GM21526 (cell line): ENCODE results near the gene RAD51D.
"Not testable (repeated sequence)": the region's sequence is repeated elsewhere in the genome, so short reads cannot be mapped to it uniquely, and the experiment has no call there.

Source experiments
- ATAC-seq: cut with Tn5 transposase; IDR thresholded peaks from one replicate; pipeline ENCODE4 v1.9.1; 2021; ENCODE audit warnings: moderate library complexity; ENCODE audit not compliant: unreplicated experiment, low FRiP score

Gene RAD51D

GRCh38 chr17:35119370-35120165 lies at the start of gene RAD51D:
Gene RAD51D (minus strand): TSS chr17:35119860. CDS start chr17:35119613, 247 bp downstream.
- peak; percentile 66 for ATAC-seq

- ATAC-seq: no peak
These were observed 48.0 kb upstream of the RAD51D start for GRCh38 chr17:35167666-35168065.

- no peak for ATAC-seq
These were observed 47.4 kb upstream of the RAD51D start for GRCh38 chr17:35167046-35167445.

- no peak for ATAC-seq
These were observed 46.9 kb upstream of the RAD51D start for GRCh38 chr17:35166526-35166925.

GRCh38 chr17:35164716-35165115 lies 45.1 kb upstream of the RAD51D start:
- no peak for ATAC-seq

GRCh38 chr17:35163886-35164285 lies 44.2 kb upstream of the RAD51D start:
- ATAC-seq: no peak

GRCh38 chr17:35162755-35163154 lies 43.1 kb upstream of the RAD51D start:
- ATAC-seq: no peak

GRCh38 chr17:35161281-35161761 lies 41.7 kb upstream of the RAD51D start:
- no peak for ATAC-seq

- no peak for ATAC-seq
These were observed 40.9 kb upstream of the RAD51D start for GRCh38 chr17:35160354-35161201.

GRCh38 chr17:35159940-35160339 lies 40.3 kb upstream of the RAD51D start:
- ATAC-seq: no peak

- ATAC-seq: no peak
These were observed 35.6 kb upstream of the RAD51D start for GRCh38 chr17:35155246-35155645.

GRCh38 chr17:35154196-35155165 lies 34.8 kb upstream of the RAD51D start:
- ATAC-seq: no peak

- ATAC-seq: no peak
These were observed 32.9 kb upstream of the RAD51D start for GRCh38 chr17:35152421-35153140.

- not testable (repeated sequence) for ATAC-seq
These were observed 31.4 kb upstream of the RAD51D start for GRCh38 chr17:35151080-35151479.

GRCh38 chr17:35149941-35150340 lies 30.3 kb upstream of the RAD51D start:
- ATAC-seq: no peak

- no peak for ATAC-seq
These were observed 28.5 kb upstream of the RAD51D start for GRCh38 chr17:35148144-35148543.

GRCh38 chr17:35147375-35147905 lies 27.8 kb upstream of the RAD51D start, which contains the start of gene UNC45B:
Gene UNC45B (plus strand): TSS chr17:35147817. CDS start chr17:35148264, 447 bp downstream.
- no peak for ATAC-seq

GRCh38 chr17:35146214-35146833 lies 26.7 kb upstream of the RAD51D start:
- ATAC-seq: no peak

- ATAC-seq: no peak
These were observed 25.2 kb upstream of the RAD51D start for GRCh38 chr17:35144840-35145239.
